Fibroblast of lung (primary cell): Measurements from ENCODE around the gene SMARCA4. TPM values are rescaled to one million over a fixed set of nuclear protein-coding genes. Genes with fewer than 3 reads are reported as not detected.

Experiments
- DNase-seq, 2 donors: peaks; one replicate each; pipeline versions ENCODE4 v3.0.0 to v3.0.0-alpha.2; 2010; ENCODE audit warnings: low read depth in 2 of 2
- H2AFZ ChIP-seq: 2 replicates; pipeline ENCODE4 v1.5.1; 2012; ENCODE audit warnings: low read length, control low read depth, inconsistent platforms
- H3K27ac ChIP-seq: 2 replicates; pipeline ENCODE4 v1.5.1; 2011; ENCODE audit warnings: low read length, control low read depth; ENCODE audit not compliant: insufficient read depth
- H3K27me3 ChIP-seq: 2 replicates; pipeline ENCODE4 v1.5.1; 2011; ENCODE audit warnings: mild to moderate bottlenecking, low read length; ENCODE audit not compliant: control insufficient read depth, insufficient read depth
- H3K36me3 ChIP-seq: 2 replicates; pipeline ENCODE4 v1.5.1; 2011; ENCODE audit warnings: low read length; ENCODE audit not compliant: control insufficient read depth, insufficient read depth
- H3K4me1 ChIP-seq: 2 replicates; pipeline ENCODE4 v1.5.1; 2011; ENCODE audit warnings: low read length; ENCODE audit not compliant: control insufficient read depth, insufficient read depth; ENCODE audit errors: extremely low read depth
- H3K4me2 ChIP-seq: 2 replicates; pipeline ENCODE4 v1.5.1; 2011; ENCODE audit warnings: low read length, control low read depth; ENCODE audit not compliant: insufficient read depth; ENCODE audit errors: extremely low read depth
- H3K4me3 ChIP-seq, 4 experiments: fragments of 200-600 bp in 1 of 4; sonication (generic) in 1 of 4; replicated peaks in 1 of 4; 2 replicates each; pipeline ENCODE4 v1.5.1; 2011 to 2016; ENCODE audit warnings: low read length in 4 of 4, low read depth in 3 of 4, mild to moderate bottlenecking in 3 of 4, control low read depth in 2 of 4, inconsistent platforms in 1 of 4, mixed read lengths in 1 of 4; ENCODE audit not compliant: insufficient read depth in 1 of 4; ENCODE audit errors: control extremely low read depth in 1 of 4
- H3K79me2 ChIP-seq: 2 replicates; pipeline ENCODE4 v1.5.1; 2012; ENCODE audit warnings: mild to moderate bottlenecking, low read length, inconsistent platforms; ENCODE audit not compliant: control insufficient read depth, insufficient read depth
- H3K9ac ChIP-seq: 2 replicates; pipeline ENCODE4 v1.5.1; 2011; ENCODE audit warnings: mild to moderate bottlenecking, low read length, control low read depth; ENCODE audit not compliant: insufficient read depth
- H3K9me3 ChIP-seq: 2 replicates; pipeline ENCODE4 v1.5.1; 2012; ENCODE audit warnings: low read depth, low read length; ENCODE audit not compliant: control insufficient read depth, insufficient read depth
- H4K20me1 ChIP-seq: 2 replicates; pipeline ENCODE4 v1.5.1; 2011; ENCODE audit warnings: low read length; ENCODE audit not compliant: control insufficient read depth, insufficient read depth; ENCODE audit errors: extremely low read depth
- EZH2 ChIP-seq: IDR thresholded peaks from 2 replicates; pipeline ENCODE4 v1.5.1; 2012; ENCODE audit warnings: low read length, control low read depth, mild to moderate bottlenecking; ENCODE audit errors: missing control alignments
- polyA plus RNA-seq, 2 donors: library from polyadenylated mRNA; depleted of rRNA in 1 of 2; stranded (reverse) in 1 of 2; unstranded in 1 of 2; fragments of >200 nt; gene quantifications; 2 replicates each; pipeline ENCODE4 v1.2.1, GENCODE V29; 2011 to 2012; ENCODE audit warnings: missing spikeins in 1 of 2
- total RNA-seq: library from RNA; depleted of rRNA; stranded (reverse); fragments of >200 nt; gene quantifications from 2 replicates; pipeline ENCODE4 v1.2.1, GENCODE V29; 2014
- TF ChIP-seq, protein P1 (sequence below), 2 donors: IDR thresholded peaks in 1 of 2; conservative IDR thresholded peaks in 1 of 2; 1 replicate in 1 of 2; 2 replicates in 1 of 2; pipeline ENCODE4 v1.5.1; 2011 to 2012; ENCODE audit warnings: low read length in 2 of 2, control low read depth in 1 of 2, inconsistent platforms in 1 of 2, low read depth in 1 of 2, mild to moderate bottlenecking in 1 of 2

SMARCA4 gene
- total and polyA plus RNA-seq, 2 donors (not counting 1 experiment from before 2014, with no cell fraction given), result 28.1 to 61.1 TPM

DNA sequence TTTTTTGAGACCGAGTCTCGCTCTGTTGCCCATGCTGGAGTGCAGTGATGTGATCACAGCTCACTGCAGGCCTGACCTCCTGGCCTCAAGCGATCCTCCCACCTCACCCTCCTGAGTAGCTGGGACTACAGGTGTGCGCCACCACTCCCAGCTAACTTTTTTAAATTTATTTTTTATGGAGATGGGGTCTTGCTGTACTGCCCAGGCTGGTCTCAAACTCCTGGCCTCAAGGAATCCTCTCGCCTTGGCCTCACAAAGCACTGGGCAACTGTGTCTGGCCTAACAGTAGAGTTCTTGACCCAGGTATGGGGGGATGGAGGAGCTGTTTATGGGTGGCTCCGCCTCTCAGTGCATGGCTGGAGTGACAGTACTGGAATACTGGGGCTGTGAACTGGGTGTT, 59.6 kb downstream of the SMARCA4 start:
- H3K27ac ChIP-seq, result no peak overlapping the region
- no peaks in the 10 kb centered on the region for H3K79me2 ChIP-seq
- no peaks in the 10 kb centered on the region for H4K20me1 ChIP-seq
- no peaks in the 10 kb centered on the region for H3K27me3 ChIP-seq
- peaks cover 49% of the 10 kb centered on the region for H3K36me3 ChIP-seq
- no peaks in the 10 kb centered on the region for H3K9me3 ChIP-seq
- no peak overlapping the region for H3K4me3 ChIP-seq
- DNase-seq, result no peak
- H3K9ac ChIP-seq, result no peak overlapping the region
- no peak overlapping the region for H3K4me2 ChIP-seq
- H3K4me1 ChIP-seq, result no peaks in the 10 kb centered on the region
- H2AFZ ChIP-seq, result no peak overlapping the region
- TF ChIP-seq EZH2, result no peak
- TF ChIP-seq, protein P1, sequence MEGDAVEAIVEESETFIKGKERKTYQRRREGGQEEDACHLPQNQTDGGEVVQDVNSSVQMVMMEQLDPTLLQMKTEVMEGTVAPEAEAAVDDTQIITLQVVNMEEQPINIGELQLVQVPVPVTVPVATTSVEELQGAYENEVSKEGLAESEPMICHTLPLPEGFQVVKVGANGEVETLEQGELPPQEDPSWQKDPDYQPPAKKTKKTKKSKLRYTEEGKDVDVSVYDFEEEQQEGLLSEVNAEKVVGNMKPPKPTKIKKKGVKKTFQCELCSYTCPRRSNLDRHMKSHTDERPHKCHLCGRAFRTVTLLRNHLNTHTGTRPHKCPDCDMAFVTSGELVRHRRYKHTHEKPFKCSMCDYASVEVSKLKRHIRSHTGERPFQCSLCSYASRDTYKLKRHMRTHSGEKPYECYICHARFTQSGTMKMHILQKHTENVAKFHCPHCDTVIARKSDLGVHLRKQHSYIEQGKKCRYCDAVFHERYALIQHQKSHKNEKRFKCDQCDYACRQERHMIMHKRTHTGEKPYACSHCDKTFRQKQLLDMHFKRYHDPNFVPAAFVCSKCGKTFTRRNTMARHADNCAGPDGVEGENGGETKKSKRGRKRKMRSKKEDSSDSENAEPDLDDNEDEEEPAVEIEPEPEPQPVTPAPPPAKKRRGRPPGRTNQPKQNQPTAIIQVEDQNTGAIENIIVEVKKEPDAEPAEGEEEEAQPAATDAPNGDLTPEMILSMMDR (conservative IDR thresholded peaks at IDR 0.05 in 1 of 2, IDR thresholded peaks at IDR 0.05 in 1 of 2; ENCODE audit: low read depth in 1 of 2, low read length in 2 of 2), result no peak

GRCh38 chr19:11020982-11021759, 60.3 kb downstream of the SMARCA4 start:
- Histone ChIP-seq H4K20me1 (no peaks in the 10 kb centered on the region), H3K36me3 (peaks cover 57% of the 10 kb centered on the region), H3K4me2 (no peak overlapping the region), H3K9ac (no peak overlapping the region), H3K27ac (no peak overlapping the region), H3K4me1 (no peaks in the 10 kb centered on the region), H3K79me2 (no peaks in the 10 kb centered on the region), H3K4me3 (no peak overlapping the region), H2AFZ (no peak overlapping the region), H3K27me3 (no peaks in the 10 kb centered on the region), H3K9me3 (no peaks in the 10 kb centered on the region)
- TF ChIP-seq EZH2, result no peak
- TF ChIP-seq, protein P1 (conservative IDR thresholded peaks at IDR 0.05 in 1 of 2, IDR thresholded peaks at IDR 0.05 in 1 of 2; ENCODE audit: low read depth in 1 of 2, low read length in 2 of 2), result no peak
- no peak for DNase-seq

- Histone ChIP-seq H2AFZ (no peak overlapping the region), H4K20me1 (no peaks in the 10 kb centered on the region), H3K79me2 (no peaks in the 10 kb centered on the region), H3K4me1 (no peaks in the 10 kb centered on the region), H3K27ac (no peak overlapping the region), H3K4me3 (no peak overlapping the region), H3K9me3 (no peaks in the 10 kb centered on the region), H3K27me3 (no peaks in the 10 kb centered on the region), H3K4me2 (no peak overlapping the region), H3K36me3 (peaks cover 57% of the 10 kb centered on the region), H3K9ac (no peak overlapping the region)
- TF ChIP-seq EZH2, result no peak
- TF ChIP-seq, protein P1 (conservative IDR thresholded peaks at IDR 0.05 in 1 of 2, IDR thresholded peaks at IDR 0.05 in 1 of 2; ENCODE audit: low read depth in 1 of 2, low read length in 2 of 2), result no peak
- DNase-seq, result no peak
Observed at GRCh38 chr19:11021760-11022144, 60.9 kb downstream of the SMARCA4 start.
